Uterus (tissue), 2 donors: ENCODE measurements around the gene GSG1L2.

Experiments
- POLR2A ChIP-seq, 2 donors: fragments of 450-650 bp; IDR thresholded peaks; one replicate each; pipeline ENCODE4 v1.6.1; 2016; ENCODE audit warnings: antibody characterized with exemption in 2 of 2, mild to moderate bottlenecking in 1 of 2, moderate library complexity in 1 of 2
- TF ChIP-seq, protein P1 (sequence below), 4 experiments: fragments of 200-600 bp in 2 of 4; fragments of 450-650 bp in 2 of 4; sonication (generic) in 2 of 4; IDR thresholded peaks; one replicate each; pipeline ENCODE4 v1.5.1; 2016 to 2019; ENCODE audit warnings: antibody characterized with exemption in 4 of 4, mild to moderate bottlenecking in 2 of 4, moderate library complexity in 1 of 4

DNA sequence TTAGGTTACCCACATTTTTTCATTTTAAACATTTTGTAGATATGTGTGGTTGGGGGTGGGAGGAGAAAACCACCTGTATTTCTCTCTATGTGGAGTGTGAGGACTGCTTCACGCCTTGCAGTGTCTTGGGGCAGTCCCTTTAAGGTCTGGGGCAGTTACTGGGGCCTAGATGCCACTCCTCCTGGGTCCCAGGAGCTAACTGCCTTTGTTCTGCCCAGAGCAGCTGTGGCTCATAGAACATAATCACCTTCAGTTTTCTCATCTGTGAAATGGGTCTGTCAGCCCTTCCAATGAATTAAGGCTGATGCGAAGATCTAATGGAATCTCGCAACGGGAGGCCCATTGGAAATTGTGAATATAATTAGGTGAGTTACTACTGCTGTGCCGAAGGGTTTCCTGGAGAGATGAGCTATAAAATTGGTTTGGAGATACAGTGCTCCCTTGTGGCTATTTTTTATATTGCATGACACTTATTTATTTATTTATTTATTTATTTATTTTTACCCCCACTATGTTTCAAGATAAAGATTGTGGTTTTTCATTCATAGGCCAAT lies 53.4 kb downstream of the GSG1L2 start:
- TF ChIP-seq, protein P1, sequence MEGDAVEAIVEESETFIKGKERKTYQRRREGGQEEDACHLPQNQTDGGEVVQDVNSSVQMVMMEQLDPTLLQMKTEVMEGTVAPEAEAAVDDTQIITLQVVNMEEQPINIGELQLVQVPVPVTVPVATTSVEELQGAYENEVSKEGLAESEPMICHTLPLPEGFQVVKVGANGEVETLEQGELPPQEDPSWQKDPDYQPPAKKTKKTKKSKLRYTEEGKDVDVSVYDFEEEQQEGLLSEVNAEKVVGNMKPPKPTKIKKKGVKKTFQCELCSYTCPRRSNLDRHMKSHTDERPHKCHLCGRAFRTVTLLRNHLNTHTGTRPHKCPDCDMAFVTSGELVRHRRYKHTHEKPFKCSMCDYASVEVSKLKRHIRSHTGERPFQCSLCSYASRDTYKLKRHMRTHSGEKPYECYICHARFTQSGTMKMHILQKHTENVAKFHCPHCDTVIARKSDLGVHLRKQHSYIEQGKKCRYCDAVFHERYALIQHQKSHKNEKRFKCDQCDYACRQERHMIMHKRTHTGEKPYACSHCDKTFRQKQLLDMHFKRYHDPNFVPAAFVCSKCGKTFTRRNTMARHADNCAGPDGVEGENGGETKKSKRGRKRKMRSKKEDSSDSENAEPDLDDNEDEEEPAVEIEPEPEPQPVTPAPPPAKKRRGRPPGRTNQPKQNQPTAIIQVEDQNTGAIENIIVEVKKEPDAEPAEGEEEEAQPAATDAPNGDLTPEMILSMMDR (IDR thresholded peaks at IDR 0.05): peak; percentile 10 to 56 (median 39)
- no peak for TF ChIP-seq POLR2A (IDR thresholded peaks at IDR 0.05)
